Transverse colon (tissue), 4 donors: ENCODE measurements around the gene PPP1R1B. TPM values are rescaled to one million over a fixed set of nuclear protein-coding genes. Genes with fewer than 3 reads are reported as not detected.

Experiments used
- DNase-seq: peaks from one replicate; pipeline ENCODE4 v3.0.0-alpha.2; 2019
- H3K27ac ChIP-seq, 4 donors: fragments of 200-600 bp; sonication (generic); 2 replicates each; pipeline ENCODE4 v1.5.1; 2016 to 2018; ENCODE audit warnings: inconsistent platforms in 4 of 4
- H3K27me3 ChIP-seq: fragments of 200-600 bp; sonication (generic); 2 replicates; pipeline ENCODE4 v1.5.1; 2017; ENCODE audit warnings: inconsistent platforms
- H3K36me3 ChIP-seq, 4 donors: fragments of 200-600 bp; sonication (generic); 2 replicates each; pipeline ENCODE4 v1.5.1; 2017 to 2019; ENCODE audit warnings: inconsistent platforms in 4 of 4
- H3K4me1 ChIP-seq, 4 donors: fragments of 200-600 bp; sonication (generic); 2 replicates each; pipeline ENCODE4 v1.5.1; 2017 to 2020; ENCODE audit warnings: inconsistent platforms in 4 of 4
- H3K4me3 ChIP-seq, 4 donors: fragments of 200-600 bp; sonication (generic); 1 replicate in 1 of 4; 2 replicates in 3 of 4; pipeline versions ENCODE4 v1.5.1 to v1.6.1; 2017 to 2019; ENCODE audit warnings: inconsistent platforms in 4 of 4
- H3K9me3 ChIP-seq, 2 donors: fragments of 200-600 bp; sonication (generic); 2 replicates each; pipeline ENCODE4 v1.5.1; 2017 to 2019; ENCODE audit warnings: inconsistent platforms in 2 of 2
- EP300 ChIP-seq: sonication (generic); formaldehyde crosslinking; IDR thresholded peaks from one replicate; pipeline ENCODE4 v1.6.1; 2017; ENCODE audit warnings: antibody characterized with exemption, low read depth
- POLR2A ChIP-seq: fragments of 450-650 bp; IDR thresholded peaks from one replicate; pipeline ENCODE4 v1.6.1; 2016; ENCODE audit warnings: antibody characterized with exemption, mild to moderate bottlenecking, moderate library complexity
- POLR2AphosphoS5 ChIP-seq, 3 donors: sonication (generic); formaldehyde crosslinking; IDR thresholded peaks; one replicate each; pipeline ENCODE4 v1.6.1; 2016; ENCODE audit warnings: antibody characterized with exemption in 3 of 3
- WGBS, 2 donors: methylation state at CpG; one replicate each; pipeline ENCODE4 v1.1.5; 2018; ENCODE audit warnings: low coverage in 1 of 2; 5-methylcytosine and 5-hydroxymethylcytosine counted together
- in situ Hi-C, 4 donors: fragments of 200-750 bp; cut with MboI; loops; one replicate each; pipeline versions ENCODE4 v1.15.0 to v1.15.1; 2017; ENCODE audit warnings: low sequenced_read_pairs in 3 of 4, low pct_ligation_motif_present in 1 of 4, low pct_unique_long_range_greater_than_20kb in 1 of 4
- intact Hi-C: fragments of 100-400 bp; cut with DNase I; formaldehyde crosslinking; loops from one replicate; pipeline ENCODE4 v1.15.1; 2023; ENCODE audit warnings: low total_unique reads
- total RNA-seq, 4 donors: library from RNA; depleted of rRNA; stranded (reverse); fragments of >200 nt; gene quantifications; one replicate each; pipeline ENCODE4 v1.1.0, GENCODE V29; 2016
- TF ChIP-seq, protein P1 (sequence below), 5 experiments: fragments of 200-600 bp in 3 of 5; fragments of 450-650 bp in 2 of 5; sonication (generic) in 3 of 5; IDR thresholded peaks; 1 replicate in 2 of 5; 2 replicates in 3 of 5; pipeline ENCODE4 v1.5.1; 2016 to 2017; ENCODE audit warnings: antibody characterized with exemption in 5 of 5, inconsistent platforms in 3 of 5, mild to moderate bottlenecking in 2 of 5, moderate library complexity in 1 of 5

Gene PPP1R1B
- total RNA-seq, 4 donors from 2014 or later, result 125 to 509 (median 223) TPM

- H3K9me3 ChIP-seq, result no peaks in the 10 kb centered on the region
- H3K36me3 ChIP-seq, result no peaks in the 10 kb centered on the region
- H3K27me3 ChIP-seq, result peaks cover 27% of the 10 kb centered on the region
- in situ Hi-C loops (loop anchor here in 1 of 4 donors (10.0 kb wide), 1 partner anchor 136 kb away; no protein-coding TSS in a partner anchor), intact Hi-C loops (no loop called here)
- TF ChIP-seq, protein P1, sequence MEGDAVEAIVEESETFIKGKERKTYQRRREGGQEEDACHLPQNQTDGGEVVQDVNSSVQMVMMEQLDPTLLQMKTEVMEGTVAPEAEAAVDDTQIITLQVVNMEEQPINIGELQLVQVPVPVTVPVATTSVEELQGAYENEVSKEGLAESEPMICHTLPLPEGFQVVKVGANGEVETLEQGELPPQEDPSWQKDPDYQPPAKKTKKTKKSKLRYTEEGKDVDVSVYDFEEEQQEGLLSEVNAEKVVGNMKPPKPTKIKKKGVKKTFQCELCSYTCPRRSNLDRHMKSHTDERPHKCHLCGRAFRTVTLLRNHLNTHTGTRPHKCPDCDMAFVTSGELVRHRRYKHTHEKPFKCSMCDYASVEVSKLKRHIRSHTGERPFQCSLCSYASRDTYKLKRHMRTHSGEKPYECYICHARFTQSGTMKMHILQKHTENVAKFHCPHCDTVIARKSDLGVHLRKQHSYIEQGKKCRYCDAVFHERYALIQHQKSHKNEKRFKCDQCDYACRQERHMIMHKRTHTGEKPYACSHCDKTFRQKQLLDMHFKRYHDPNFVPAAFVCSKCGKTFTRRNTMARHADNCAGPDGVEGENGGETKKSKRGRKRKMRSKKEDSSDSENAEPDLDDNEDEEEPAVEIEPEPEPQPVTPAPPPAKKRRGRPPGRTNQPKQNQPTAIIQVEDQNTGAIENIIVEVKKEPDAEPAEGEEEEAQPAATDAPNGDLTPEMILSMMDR (IDR thresholded peaks at IDR 0.05), result no peak
- TF ChIP-seq EP300 (no peak), POLR2A (no peak), POLR2AphosphoS5 (IDR thresholded peaks at IDR 0.05) (no peak)
- no peak overlapping the region for H3K27ac ChIP-seq
- DNase-seq, result no peak
- WGBS, 2 donors, result 51% methylated on average over 13 of the region's 13 CpGs; no CpG with 5 or more reads in 1 of the 2 donors
- peaks cover 14 to 29% (median 27%) of the 10 kb centered on the region in 4 donors for H3K4me1 ChIP-seq
- H3K4me3 ChIP-seq, result peak overlapping the region in 1 of 4 donors; percentile 44
These were observed 7.6 kb upstream of the PPP1R1B start for GRCh38 chr17:39618956-39619785.

DNA sequence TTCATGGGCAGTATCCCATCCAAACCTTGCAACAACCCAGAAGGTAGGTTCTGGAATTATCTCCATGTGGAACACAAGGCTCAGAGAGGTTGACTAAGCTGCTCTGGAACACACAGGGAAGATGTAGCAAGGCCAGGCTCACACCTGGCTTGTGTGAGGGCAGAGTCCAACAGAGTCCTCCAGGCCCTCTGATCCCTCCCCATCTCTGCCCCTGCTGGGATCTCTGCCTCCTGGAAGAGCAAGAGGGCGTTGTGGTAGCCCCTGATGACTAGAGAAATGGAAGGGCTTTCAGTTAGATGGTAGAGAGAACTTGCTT lies 7.0 kb upstream of the PPP1R1B start:
- H3K27me3 ChIP-seq, result peaks cover 23% of the 10 kb centered on the region
- in situ Hi-C loops, result loop anchor here in 3 of 4 donors (10.0 kb wide), 2 partner anchors 125 to 135 kb away; no protein-coding TSS in a partner anchor
- no peak for DNase-seq
- H3K4me1 ChIP-seq, result peaks cover 14 to 33% (median 29%) of the 10 kb centered on the region in 4 donors
- WGBS, 2 donors, result 20 to 50% methylated on average over 1 of the region's 1 CpG
- H3K36me3 ChIP-seq, result no peaks in the 10 kb centered on the region
- no peak overlapping the region for H3K4me3 ChIP-seq
- TF ChIP-seq POLR2AphosphoS5 (IDR thresholded peaks at IDR 0.05), result no peak
- TF ChIP-seq POLR2A, result no peak
- TF ChIP-seq EP300, result no peak
- TF ChIP-seq, protein P1 (IDR thresholded peaks at IDR 0.05), result no peak
- intact Hi-C loops, result no loop called here
- no peaks in the 10 kb centered on the region for H3K9me3 ChIP-seq
- H3K27ac ChIP-seq, result no peak overlapping the region

- peak; percentile 90 for DNase-seq
- no peaks in the 10 kb centered on the region for H3K9me3 ChIP-seq
- no peaks in the 10 kb centered on the region for H3K36me3 ChIP-seq
- H3K27me3 ChIP-seq, result peaks cover 27% of the 10 kb centered on the region
- H3K27ac ChIP-seq, result peak overlapping the region in 2 of 4 donors; percentile 7 to 50
- no peak overlapping the region for H3K4me3 ChIP-seq
- 10% methylated on average over 23 of the region's 26 CpGs; no CpG with 5 or more reads in 1 of the 2 donors for WGBS, 2 donors
- intact Hi-C loops, result no loop called here
- peaks cover 23 to 53% (median 43%) of the 10 kb centered on the region in 4 donors for H3K4me1 ChIP-seq
- TF ChIP-seq POLR2AphosphoS5 (IDR thresholded peaks at IDR 0.05) (peak in 1 of 3 donors; percentile 13), EP300 (no peak), POLR2A (no peak)
- TF ChIP-seq, protein P1 (IDR thresholded peaks at IDR 0.05), result peak; percentile 99 to 100 (median 100)
- in situ Hi-C loops, result loop anchor here in 2 of 4 donors (10.0 kb wide), 2 partner anchors 123 to 133 kb away; no protein-coding TSS in a partner anchor
These were observed 5.0 kb upstream of the PPP1R1B start for GRCh38 chr17:39621523-39622379.
